HG03354 (cell line): ENCODE measurements around the gene ORM1.
"Not testable (repeated sequence)": the region's sequence is repeated elsewhere in the genome, so short reads cannot be mapped to it uniquely, and the experiment has no call there.

ENCODE experiments used
- ATAC-seq: cut with Tn5 transposase; IDR thresholded peaks from one replicate; pipeline ENCODE4 v1.9.1; 2021; ENCODE audit warnings: mild to moderate bottlenecking; ENCODE audit not compliant: unreplicated experiment, poor library complexity, severe bottlenecking

Gene ORM1

DNA sequence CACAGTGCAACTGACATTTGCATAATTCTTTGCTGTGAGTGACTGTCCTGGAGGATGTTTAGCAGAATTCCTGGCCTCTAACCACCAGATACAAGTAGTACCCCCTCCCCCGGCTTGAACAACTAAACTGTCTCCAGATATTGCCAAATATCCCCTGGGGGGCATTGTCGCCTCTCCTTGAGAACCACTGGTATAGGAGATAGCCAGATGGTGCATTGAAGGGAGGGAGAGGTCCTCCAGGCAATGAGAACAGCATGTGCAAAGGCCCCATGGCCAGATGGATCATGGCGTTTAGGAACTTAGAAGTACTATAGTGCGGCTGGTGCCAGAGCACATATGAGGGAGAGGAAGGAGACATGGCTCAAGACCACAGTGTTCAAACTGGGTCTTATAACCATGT is 18.9 kb upstream of the ORM1 start:
- ATAC-seq = no peak

DNA sequence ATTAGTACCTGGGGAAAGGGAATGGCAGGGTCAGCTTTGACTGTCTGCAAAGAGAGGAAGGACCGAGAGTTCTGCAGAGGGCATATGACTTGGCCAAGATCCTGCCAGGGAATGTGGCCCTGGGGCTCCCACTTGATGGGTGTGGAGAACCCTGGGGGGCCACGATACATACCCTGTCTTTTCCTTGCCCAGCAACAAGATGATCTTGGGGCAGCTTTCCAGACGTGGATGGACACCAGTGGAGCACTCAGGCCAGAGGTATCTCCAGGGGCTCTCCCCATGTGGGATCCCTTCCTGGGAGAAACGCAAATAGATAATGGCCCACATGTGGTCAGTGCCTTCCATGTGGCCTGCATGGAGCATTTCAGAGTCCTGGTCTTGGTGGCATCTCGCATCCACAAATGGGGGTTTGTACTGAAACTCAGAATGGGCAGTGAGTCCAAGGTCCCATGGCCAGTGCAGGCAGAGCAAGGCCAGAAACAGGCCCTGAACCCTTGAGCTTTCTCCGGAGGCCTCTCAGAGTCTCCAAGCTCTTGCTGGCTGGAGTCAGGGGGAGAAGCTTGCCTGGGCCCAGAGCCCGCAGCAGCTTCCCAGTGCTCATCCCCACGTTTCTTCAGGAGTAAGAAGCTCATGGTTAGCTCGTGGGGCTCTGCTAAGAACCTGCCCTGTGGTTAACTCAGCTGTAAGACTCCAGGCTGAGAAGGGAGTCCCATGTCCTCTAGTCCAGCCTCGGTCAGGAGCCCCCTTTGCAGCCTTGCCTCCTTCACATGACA is 18.3 kb upstream of the ORM1 start:
- ATAC-seq = no peak

DNA sequence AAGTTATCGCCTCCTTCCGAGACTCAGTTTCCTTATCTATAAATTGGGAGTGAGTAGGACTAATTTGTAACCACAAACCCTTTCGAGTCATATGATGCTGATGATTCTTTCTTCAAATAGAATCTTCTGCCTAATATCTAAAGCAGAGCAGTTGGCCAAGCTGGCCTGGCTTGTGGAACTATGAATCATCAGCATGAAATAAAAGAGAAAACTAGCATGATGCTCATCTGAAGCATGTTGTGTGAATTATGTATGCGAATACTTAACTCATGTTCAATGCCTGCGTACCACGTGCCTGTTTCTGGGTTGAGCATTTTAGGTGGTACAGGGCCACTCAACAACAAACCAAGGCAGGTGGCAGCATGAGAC is 15.0 kb upstream of the ORM1 start:
- ATAC-seq = no peak

GRCh38 chr9:114308361-114308950 is 14.4 kb upstream of the ORM1 start:
- ATAC-seq = no peak

GRCh38 chr9:114309096-114309495 is 13.8 kb upstream of the ORM1 start:
- ATAC-seq = no peak

GRCh38 chr9:114310471-114311450 is 12.1 kb upstream of the ORM1 start:
- no peak for ATAC-seq

DNA sequence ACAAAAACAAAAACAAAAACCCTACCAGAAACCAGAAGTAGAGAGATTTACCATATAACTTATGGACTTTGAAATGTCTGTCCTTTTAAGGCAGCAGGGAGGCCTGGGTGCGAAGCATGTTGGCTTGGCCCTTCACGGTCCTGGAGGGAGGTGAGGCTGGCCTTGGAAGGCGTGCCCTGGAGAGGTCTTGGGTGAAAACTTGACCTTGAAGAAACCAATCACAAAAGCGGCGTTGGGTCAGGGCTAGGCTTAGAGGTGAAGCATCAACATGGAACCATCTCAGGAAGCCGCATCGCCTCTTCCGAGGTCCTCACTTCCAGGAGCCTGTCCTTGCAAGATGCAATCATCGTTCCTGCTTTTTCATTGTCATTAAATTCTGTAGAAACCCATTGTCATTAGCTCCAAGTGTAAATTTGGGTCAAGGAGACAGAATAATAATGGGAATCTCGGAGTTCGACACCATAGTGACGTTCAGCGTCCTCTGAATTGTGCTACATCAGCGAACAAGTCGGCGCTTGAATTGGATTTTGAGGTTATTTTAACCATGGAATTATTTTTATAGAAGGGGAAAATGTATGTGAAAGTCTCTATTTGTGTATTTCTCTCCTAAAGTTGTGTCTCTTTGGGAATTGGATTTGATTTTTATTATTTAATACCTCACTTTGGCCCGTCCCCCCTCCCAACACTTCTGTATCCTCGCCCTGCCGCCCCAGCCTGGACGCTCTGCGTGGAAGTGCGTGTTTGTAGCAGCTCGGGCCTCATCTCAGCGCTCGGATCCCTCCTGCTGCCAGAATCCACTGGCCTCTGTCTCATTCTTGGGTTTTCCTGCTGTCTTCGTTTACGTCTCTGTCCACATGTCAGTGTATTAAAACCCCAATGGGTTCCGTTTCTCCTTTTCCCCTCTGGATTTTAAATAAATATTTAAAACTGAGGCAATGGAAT is 11.1 kb upstream of the ORM1 start:
- no peak for ATAC-seq

DNA sequence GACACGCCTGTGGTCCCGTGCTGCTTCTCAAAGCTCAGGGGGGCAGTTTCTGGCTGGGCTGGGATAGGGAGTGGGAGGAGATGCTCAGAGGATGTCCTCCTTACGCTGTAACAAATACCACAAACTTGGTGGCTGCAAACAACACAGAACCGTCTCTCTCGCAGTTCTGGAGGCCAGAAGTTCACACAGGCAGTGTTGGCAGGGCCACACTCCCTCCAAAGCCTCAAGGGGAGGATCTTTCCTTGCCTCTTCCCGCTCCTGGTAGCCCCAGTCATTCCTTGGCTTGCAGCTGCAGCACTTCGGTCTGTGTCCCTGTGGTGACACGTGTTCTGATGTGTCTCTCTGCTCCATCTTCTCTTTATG is 10.4 kb upstream of the ORM1 start:
- no peak for ATAC-seq

DNA sequence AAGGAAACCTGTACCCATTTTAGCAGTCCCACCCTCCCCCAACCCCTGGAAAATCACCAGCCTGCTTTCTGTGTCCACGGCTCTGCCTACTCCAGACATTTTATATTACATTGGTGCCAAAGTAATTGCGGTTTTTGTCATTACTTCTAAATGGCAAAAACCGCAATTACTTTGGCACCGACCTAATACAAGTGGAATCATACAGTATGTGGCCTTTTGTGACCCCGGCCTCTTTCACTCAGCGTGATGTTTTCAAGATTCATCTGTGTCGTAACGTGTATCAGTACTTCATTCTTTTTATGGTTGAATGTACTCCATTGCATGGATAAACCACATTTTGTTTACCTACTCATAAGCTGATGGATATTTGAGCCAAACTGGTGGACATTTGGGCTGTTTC is 9.7 kb upstream of the ORM1 start:
- ATAC-seq = no peak

DNA sequence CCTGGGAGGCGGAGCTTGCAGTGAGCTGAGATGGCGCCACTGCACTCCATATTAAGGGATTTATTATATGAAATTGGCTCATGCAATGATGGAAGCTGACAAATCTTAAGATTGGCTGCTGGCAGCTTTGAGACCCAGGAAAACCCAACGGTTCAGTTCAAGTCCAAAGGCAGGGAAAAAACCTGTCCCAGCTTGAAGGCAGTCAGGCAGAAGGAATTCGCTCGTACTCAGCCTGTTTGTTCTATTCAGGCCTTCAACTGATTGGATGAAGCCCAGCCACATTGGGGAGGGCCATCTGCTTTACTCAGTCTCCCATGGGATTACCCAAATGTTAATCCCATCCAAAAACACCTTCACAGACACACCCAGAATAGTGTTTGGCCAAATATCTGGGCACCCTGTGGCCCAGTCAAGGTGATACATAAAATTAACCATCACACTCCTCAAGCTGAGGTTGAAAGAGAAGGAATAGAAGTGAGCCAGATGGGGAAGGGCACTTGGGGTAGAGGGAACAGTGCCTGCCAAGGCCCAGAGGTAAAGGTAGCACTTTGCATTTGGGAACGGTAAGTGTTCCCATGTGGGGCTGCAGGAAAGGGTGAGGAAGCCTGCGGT is 8.5 kb upstream of the ORM1 start:
- ATAC-seq = no peak

DNA sequence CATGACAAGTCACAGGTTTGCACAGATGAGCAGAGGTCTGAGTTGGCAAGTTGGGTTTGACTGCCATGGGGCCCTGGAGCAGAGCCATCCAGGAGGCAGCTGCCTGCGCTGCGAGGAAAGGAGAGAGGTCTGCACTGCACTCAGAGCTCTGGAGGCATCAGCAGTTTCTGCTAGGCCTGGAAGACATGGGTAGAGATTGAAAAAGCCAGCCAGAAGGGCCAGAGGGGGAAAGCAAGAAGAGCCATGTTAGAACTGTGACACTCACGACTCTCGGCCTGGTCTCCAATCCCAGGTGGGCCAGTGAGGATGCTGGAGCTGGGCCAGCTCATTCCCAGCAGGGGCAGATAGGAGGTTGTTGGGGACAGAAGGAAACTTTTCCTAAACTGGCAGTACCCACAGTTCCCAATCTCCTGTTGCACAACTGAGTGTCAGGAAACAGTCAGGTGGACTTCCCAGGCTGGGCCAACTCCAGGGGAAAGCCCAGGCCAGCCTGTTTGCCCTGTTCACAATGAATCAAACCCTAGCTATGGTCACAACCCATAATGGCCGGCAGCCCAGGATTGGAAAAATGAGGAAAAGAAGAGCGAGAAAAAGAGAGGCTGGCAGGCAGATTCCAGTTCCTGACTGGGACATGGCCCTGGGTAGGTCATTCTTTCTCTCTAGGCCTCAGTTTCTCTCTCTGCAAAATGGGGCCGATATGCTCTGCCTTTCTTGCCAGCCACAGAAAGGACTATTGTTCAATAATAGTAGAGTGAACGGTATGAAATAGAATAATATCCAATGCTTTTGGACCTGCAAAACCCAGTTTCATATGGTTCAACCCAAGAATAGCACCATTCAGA is 7.8 kb upstream of the ORM1 start:
- no peak for ATAC-seq

GRCh38 chr9:114315723-114316363 is 7.1 kb upstream of the ORM1 start:
- ATAC-seq = no peak

DNA sequence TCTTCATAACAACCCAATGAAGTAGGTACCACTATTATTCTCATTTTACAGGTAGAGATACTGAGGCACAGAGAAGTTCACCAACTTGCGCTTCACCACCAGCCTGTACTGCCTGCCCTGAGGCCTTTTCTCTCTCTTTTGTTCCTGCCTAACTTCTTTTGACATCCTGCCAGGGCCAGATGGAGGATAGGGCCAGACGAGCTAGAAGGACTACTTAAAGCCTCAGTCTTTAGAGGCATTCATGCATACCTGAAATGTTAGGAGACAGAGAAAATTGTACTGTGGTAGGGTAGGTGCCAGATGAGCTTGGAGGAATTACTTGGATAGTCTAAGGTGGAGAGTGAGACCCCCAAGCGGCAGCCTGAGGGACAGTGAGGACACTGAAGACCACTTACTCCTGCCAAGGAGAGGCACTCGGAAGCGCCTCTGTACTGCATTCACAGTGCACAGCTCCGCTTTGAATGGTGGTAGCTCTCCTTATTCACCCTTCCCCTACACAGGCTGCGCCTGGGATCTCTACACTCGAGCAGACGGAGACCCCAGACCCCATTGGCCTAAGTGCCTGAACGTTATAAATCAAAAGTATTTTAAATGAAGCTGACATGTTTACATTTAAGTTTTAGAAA is 6.2 kb upstream of the ORM1 start:
- ATAC-seq = no peak

- no peak for ATAC-seq
Observed at GRCh38 chr9:114317665-114318357, 5.1 kb upstream of the ORM1 start.

DNA sequence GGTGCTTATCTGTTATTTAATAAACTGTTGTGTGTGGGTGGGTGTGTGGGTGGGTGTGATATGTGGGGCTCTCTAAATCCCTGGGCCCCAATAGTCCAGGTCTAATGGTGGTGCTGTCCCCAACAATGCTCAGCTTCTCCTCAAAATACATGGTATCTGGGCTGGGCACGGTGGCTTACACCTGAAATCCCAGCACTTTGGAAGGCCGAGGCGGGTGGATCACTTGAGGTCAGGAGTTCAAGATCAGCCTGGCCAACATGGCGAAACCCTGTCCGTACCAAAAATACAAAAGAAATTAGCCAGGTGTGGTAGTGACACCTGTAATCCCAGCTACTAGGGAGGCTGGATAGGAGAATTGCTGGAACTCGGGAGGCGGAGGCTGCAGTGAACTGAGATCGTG is 4.5 kb upstream of the ORM1 start:
- ATAC-seq = no peak

GRCh38 chr9:114319147-114319546 is 3.8 kb upstream of the ORM1 start:
- no peak for ATAC-seq

GRCh38 chr9:114320710-114321109 is 2.2 kb upstream of the ORM1 start:
- not testable (repeated sequence) for ATAC-seq
